ENCODE results near the gene GLI3. TPM values are rescaled to one million over a fixed set of nuclear protein-coding genes. Genes with fewer than 3 reads are reported as not detected.

GLI3 gene
- total and polyA plus RNA-seq, 2 of the 4 experiments (the other 2 are of a cell fraction) = 1.3 to 3.9 TPM

GRCh38 chr7:42076870-42077269, 160.1 kb downstream of the GLI3 start:
- Histone ChIP-seq H2BK5ac (ENCODE audit: low read depth, low read length, poor library complexity, severe bottlenecking) (no peak overlapping the region), H3K36me3 (ENCODE audit: control insufficient read depth, insufficient read depth, low read length) (peaks cover 6% of the 10 kb centered on the region; the same call in 1 of the 2 replicates), H3K27ac (ENCODE audit: insufficient read depth, low read length) (no peak overlapping the region), H3K14ac (replicated peaks; ENCODE audit: low read depth, low read length) (no peak overlapping the region), H4K20me1 (ENCODE audit: insufficient read depth, low read length) (no peaks in the 10 kb centered on the region), H3K9ac (ENCODE audit: low read depth, low read length) (no peak overlapping the region), H3K56ac (ENCODE audit: extremely low read depth, insufficient read depth, low read length) (no peak overlapping the region), H3K9me1 (ENCODE audit: insufficient read depth, low read length) (peaks cover 3% of the 10 kb centered on the region; the same call in 1 of the 2 replicates), H2AFZ (replicated peaks; ENCODE audit: low read length, poor library complexity) (no peak overlapping the region), H3K79me1 (ENCODE audit: low read depth in 1 of 2, low read length in 2 of 2) (peaks cover 0 to 6% of the 10 kb centered on the region in 2 experiments; a peak in 1 of 4 replicates), H3K9me3 (ENCODE audit: control insufficient read depth, insufficient read depth, low read length) (no peaks in the 10 kb centered on the region), H3K4me2 (ENCODE audit: low read depth, low read length) (no peak overlapping the region), H4K5ac (ENCODE audit: low read depth, low read length) (no peak overlapping the region), H3K23ac (ENCODE audit: low read depth, low read length) (no peak overlapping the region), H2AK9ac (replicated peaks; ENCODE audit: low read depth, low read length, poor library complexity) (no peak overlapping the region), H2BK20ac (ENCODE audit: low read depth, low read length) (no peak overlapping the region), H3K18ac (ENCODE audit: low read depth, low read length) (no peak overlapping the region), H4K8ac (ENCODE audit: low read depth in 2 of 2, low read length in 2 of 2) (no peak overlapping the region), H4K91ac (ENCODE audit: insufficient read depth, low read depth, low read length) (no peak overlapping the region), H2BK120ac (ENCODE audit: low read depth, low read length) (no peak overlapping the region), H3K4ac (ENCODE audit: low read depth, low read length) (no peak overlapping the region), H2AK5ac (ENCODE audit: low read depth, low read length) (no peak overlapping the region), H3K4me3 (ENCODE audit: insufficient read depth, low read depth, low read length) (no peak overlapping the region), H2BK15ac (ENCODE audit: low read depth, low read length) (no peak overlapping the region), H3K4me1 (ENCODE audit: control insufficient read depth, insufficient read depth, low read length) (peaks cover 7% of the 10 kb centered on the region), H3K27me3 (ENCODE audit: control insufficient read depth, insufficient read depth, low read length) (no peaks in the 10 kb centered on the region)
- in situ Hi-C loops (cut with MboI; ENCODE audit: low sequenced_read_pairs) = no loop called here
- ATAC-seq (ENCODE audit: low read depth) (no peak), DNase-seq (no peak)
- TF ChIP-seq, protein P1, sequence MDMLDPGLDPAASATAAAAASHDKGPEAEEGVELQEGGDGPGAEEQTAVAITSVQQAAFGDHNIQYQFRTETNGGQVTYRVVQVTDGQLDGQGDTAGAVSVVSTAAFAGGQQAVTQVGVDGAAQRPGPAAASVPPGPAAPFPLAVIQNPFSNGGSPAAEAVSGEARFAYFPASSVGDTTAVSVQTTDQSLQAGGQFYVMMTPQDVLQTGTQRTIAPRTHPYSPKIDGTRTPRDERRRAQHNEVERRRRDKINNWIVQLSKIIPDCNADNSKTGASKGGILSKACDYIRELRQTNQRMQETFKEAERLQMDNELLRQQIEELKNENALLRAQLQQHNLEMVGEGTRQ (IDR thresholded peaks at IDR 0.05; ENCODE audit: low read depth, low read length) = no peak
- TF ChIP-seq MXI1 (IDR thresholded peaks at IDR 0.05; ENCODE audit: borderline replicate concordance, low read depth, low read length) (no peak), FOS (IDR thresholded peaks at IDR 0.05; ENCODE audit: low read depth, low read length) (no peak), RAD21 (IDR thresholded peaks at IDR 0.05; ENCODE audit: low read length) (no peak), POLR2A (IDR thresholded peaks at IDR 0.05; ENCODE audit: low read depth, low read length) (no peak), SMC3 (IDR thresholded peaks at IDR 0.05; ENCODE audit: low read depth, low read length) (no peak), RFX5 (IDR thresholded peaks at IDR 0.05; ENCODE audit: low read depth, low read length) (no peak), NFE2L2 (IDR thresholded peaks at IDR 0.05; ENCODE audit: low read depth, low read length) (no peak), CTCF (conservative IDR thresholded peaks at IDR 0.05; ENCODE audit: low read depth, low read length) (no peak), CHD1 (IDR thresholded peaks at IDR 0.05; ENCODE audit: low read depth, low read length) (no peak), RCOR1 (IDR thresholded peaks at IDR 0.05; ENCODE audit: insufficient replicate concordance, low read length) (no peak), ELK1 (IDR thresholded peaks at IDR 0.05; ENCODE audit: borderline replicate concordance, low read depth, low read length) (no peak), MAZ (IDR thresholded peaks at IDR 0.05; ENCODE audit: borderline replicate concordance, low read depth, low read length) (no peak), BHLHE40 (IDR thresholded peaks at IDR 0.05; ENCODE audit: low read depth, low read length) (no peak)
- CTCF ChIA-PET = no interaction called here
- no CpG with 5 or more reads among the region's 2 CpGs for WGBS, 2 experiments (ENCODE audit: extremely low coverage in 2 of 2, insufficient read length in 1 of 2)
- dilution Hi-C loops (cut with HindIII; ENCODE audit: low sequenced_read_pairs, unreplicated experiment) = no loop called here
- POLR2A ChIA-PET (ENCODE audit: unreplicated experiment) = no interaction called here
- intact Hi-C loops (cut with micrococcal nuclease) = no loop called here
- BruUV-seq (replicated peaks) = no TSS peak

Data from IMR-90 (cell line).